Lower leg skin (tissue), 3 donors: Measurements from ENCODE around the gene TMEM134.

Source experiments
- CTCF ChIP-seq, 3 donors: fragments of 450-650 bp; IDR thresholded peaks; one replicate each; pipeline ENCODE4 v1.5.1; 2016; ENCODE audit warnings: antibody characterized with exemption in 3 of 3, mild to moderate bottlenecking in 3 of 3, moderate library complexity in 2 of 3
- POLR2A ChIP-seq, 2 donors: fragments of 450-650 bp; IDR thresholded peaks; one replicate each; pipeline ENCODE4 v1.6.1; 2016 to 2017; ENCODE audit warnings: antibody characterized with exemption in 2 of 2, mild to moderate bottlenecking in 1 of 2, moderate library complexity in 1 of 2

DNA sequence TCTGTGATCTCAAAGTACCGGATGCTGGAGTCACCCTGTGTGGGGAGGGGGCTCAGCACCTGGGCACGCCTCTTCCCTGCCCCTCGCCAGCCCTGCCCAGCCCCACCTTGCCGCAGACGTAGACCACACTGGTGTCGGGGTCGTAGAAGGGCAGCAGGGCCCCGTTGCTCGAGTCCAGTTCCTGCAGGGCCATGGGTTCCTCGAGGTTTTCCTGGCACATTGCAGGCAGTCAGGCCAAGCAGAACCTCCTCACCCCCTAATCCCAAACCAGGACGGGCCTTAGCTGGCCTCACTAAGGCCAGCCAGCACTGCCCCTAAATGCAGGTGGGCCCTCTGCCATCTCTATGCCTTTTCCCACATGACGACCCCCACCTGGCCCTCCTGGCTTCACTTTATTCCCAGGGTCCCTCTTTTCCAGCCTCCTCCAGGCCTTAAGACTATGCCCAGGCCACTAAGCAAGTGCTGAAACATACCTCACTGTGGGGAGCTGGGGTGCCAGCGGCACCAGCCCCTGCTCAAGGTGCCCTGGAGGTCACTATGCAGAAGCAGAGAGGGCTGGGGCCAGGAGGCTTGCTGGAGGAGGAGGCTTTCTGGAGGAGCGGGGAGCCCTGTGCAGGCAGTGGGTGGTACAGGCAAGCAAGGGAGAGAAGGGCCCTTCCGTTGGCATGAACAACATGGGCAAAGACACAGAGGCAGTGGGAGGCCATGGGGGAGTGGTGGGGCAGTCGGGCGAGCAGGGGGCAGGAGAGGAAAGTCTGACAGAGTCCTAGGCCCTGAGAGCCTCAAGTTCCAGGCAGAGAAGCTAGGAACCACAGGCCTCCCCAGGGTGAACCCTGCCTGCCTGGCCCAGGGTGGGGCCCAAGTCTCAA, 28.6 kb downstream of the TMEM134 start:
- TF ChIP-seq POLR2A (IDR thresholded peaks at IDR 0.05): no peak
- TF ChIP-seq CTCF (IDR thresholded peaks at IDR 0.05): no peak
